ENCODE measurements around the gene ARL9. TPM values are rescaled to one million over a fixed set of nuclear protein-coding genes. Genes with fewer than 3 reads are reported as not detected.

The ARL9 gene
- total RNA-seq, 2 donors from 2014 or later = not detected

DNA sequence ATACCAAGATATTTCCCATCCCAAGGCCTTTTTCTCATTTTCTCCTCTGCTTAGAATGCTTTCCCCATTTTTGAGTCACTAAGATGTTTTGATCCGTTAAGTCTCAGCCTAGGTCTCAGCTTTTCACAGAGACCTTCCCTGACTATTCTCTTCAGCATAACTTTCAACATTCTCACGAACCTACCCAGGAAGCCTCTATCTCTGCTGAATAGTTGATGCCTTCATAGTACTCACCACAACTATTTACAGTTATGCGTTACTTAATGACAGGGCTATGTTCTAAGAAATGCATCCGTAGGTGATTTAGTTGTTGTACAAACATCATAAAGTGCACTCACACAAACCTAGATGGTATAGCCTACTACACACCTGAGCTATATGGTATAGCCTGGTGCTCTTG, 64.5 kb downstream of the ARL9 start:
- intact Hi-C loops (cut with DNase I) = no loop called here
- Histone ChIP-seq H3K27me3 (no peaks in the 10 kb centered on the region), H3K4me3 (no peak overlapping the region), H3K27ac (no peak overlapping the region), H3K9me3 (no peaks in the 10 kb centered on the region), H3K4me1 (no peaks in the 10 kb centered on the region), H3K36me3 (replicated peaks in 1 of 2; ENCODE audit: insufficient read depth in 1 of 2, low read depth in 2 of 2) (no peaks in the 10 kb centered on the region)
- DNase-seq (no peak), ATAC-seq (no peak)
- 71 to 74% methylated on average over 4 of the region's 4 CpGs for WGBS, 2 donors
- TF ChIP-seq, protein P1, sequence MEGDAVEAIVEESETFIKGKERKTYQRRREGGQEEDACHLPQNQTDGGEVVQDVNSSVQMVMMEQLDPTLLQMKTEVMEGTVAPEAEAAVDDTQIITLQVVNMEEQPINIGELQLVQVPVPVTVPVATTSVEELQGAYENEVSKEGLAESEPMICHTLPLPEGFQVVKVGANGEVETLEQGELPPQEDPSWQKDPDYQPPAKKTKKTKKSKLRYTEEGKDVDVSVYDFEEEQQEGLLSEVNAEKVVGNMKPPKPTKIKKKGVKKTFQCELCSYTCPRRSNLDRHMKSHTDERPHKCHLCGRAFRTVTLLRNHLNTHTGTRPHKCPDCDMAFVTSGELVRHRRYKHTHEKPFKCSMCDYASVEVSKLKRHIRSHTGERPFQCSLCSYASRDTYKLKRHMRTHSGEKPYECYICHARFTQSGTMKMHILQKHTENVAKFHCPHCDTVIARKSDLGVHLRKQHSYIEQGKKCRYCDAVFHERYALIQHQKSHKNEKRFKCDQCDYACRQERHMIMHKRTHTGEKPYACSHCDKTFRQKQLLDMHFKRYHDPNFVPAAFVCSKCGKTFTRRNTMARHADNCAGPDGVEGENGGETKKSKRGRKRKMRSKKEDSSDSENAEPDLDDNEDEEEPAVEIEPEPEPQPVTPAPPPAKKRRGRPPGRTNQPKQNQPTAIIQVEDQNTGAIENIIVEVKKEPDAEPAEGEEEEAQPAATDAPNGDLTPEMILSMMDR (IDR thresholded peaks at IDR 0.05) = no peak
- TF ChIP-seq POLR2A (IDR thresholded peaks at IDR 0.05) = no peak

Other genes starting within 250 kb of the ARL9 start
- gene AASDH, start 118.3 kb upstream of the ARL9 start, total RNA-seq = 10 to 100 TPM in 1 of 2 donors, 1 to 10 TPM in 1; 5.4 to 33.6 TPM
- 1 to 10 TPM; 3.3 to 4.9 TPM for gene PPAT, start 70.2 kb upstream of the ARL9 start, total RNA-seq
- 10 to 100 TPM; 15.0 to 17.1 TPM for gene PAICS, start 69.5 kb upstream of the ARL9 start, total RNA-seq
- 10 to 100 TPM; 39.4 to 75.8 TPM for gene SRP72, start 38.2 kb upstream of the ARL9 start, total RNA-seq
- 1 to 10 TPM in 1 of 2 donors, not detected in 1; 1.6 TPM for gene HOPX, start 175.5 kb downstream of the ARL9 start, total RNA-seq

All from body of pancreas (tissue), 4 donors.